ENCODE results near the gene ACADS.

ACADS gene

DNA sequence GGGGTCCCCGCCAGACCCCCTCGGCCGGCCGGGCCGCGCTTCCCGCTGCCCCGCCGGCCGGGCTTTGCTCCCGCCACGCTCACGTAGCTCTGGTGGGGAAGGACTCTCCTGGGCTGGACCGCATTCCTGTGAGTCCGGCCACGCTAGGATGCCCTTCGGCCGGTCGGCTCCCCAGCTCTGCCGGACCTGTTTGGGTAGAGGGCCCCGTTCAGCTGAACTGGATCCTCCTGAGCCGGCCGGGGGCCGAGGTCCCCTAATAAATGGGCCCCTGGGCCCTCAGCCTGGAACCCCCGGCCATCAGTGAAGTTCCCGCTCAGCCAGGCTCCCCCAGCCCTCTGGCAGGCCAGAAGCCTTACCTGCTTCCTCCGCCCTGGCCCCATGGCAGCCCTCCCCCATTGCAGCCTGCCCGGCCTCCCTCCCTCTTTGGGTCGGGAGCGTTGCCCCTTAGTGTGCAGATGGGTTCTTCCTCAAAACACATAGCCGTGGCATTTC is 14.8 kb upstream of the ACADS start:
- DNase-seq (ENCODE audit: low read depth), result no peak
- H3K4me3 ChIP-seq (ENCODE audit: low read length), result peak overlapping the region; percentile 78
- TF ChIP-seq, protein P1, sequence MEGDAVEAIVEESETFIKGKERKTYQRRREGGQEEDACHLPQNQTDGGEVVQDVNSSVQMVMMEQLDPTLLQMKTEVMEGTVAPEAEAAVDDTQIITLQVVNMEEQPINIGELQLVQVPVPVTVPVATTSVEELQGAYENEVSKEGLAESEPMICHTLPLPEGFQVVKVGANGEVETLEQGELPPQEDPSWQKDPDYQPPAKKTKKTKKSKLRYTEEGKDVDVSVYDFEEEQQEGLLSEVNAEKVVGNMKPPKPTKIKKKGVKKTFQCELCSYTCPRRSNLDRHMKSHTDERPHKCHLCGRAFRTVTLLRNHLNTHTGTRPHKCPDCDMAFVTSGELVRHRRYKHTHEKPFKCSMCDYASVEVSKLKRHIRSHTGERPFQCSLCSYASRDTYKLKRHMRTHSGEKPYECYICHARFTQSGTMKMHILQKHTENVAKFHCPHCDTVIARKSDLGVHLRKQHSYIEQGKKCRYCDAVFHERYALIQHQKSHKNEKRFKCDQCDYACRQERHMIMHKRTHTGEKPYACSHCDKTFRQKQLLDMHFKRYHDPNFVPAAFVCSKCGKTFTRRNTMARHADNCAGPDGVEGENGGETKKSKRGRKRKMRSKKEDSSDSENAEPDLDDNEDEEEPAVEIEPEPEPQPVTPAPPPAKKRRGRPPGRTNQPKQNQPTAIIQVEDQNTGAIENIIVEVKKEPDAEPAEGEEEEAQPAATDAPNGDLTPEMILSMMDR (conservative IDR thresholded peaks at IDR 0.05; ENCODE audit: low read depth, low read length), result no peak

DNA sequence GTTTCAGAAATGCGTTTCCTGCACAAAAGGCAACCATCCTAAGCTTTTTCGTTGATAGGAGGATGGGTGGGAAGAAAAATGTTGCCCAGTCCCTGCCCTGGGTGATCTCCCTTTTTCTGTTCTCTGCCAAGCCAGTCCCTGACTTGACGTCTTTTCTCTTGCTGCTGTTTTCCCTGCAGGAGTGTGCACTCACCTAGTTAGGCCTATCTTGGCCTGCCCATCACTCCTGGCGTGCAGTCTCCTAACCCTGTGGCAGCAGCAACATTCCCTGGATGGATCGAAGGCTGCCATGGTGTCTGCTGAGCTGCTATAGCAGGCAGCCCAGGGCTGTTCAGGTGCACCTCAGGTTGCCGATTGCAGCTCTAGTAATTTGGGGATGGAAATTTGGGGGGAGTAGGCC is 14.2 kb upstream of the ACADS start:
- TF ChIP-seq, protein P1 (conservative IDR thresholded peaks at IDR 0.05; ENCODE audit: low read depth, low read length), result no peak
- H3K4me3 ChIP-seq (ENCODE audit: low read length), result peak overlapping the region; percentile 78
- no peak for DNase-seq (ENCODE audit: low read depth)

DNA sequence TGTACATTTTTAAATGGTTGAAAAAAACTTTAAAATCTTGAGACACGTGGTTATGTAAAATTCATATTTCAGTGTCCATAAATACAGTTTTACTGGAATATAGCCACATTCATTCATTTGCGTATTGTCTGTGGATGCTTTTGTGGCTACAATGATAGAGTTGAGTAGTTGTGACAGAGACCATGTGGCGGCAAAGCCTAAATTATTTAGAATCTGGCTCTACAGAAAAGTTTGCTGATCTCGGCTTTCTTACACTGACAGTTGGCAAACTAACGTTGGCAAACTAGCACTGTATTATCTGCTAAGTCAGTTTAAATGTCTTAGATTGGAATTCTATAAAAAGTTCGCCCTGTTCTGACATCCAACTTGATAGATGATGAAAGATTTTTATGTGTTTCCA is 13.0 kb upstream of the ACADS start:
- TF ChIP-seq, protein P1 (conservative IDR thresholded peaks at IDR 0.05; ENCODE audit: low read depth, low read length), result no peak
- no peak for DNase-seq (ENCODE audit: low read depth)
- no peak overlapping the region for H3K4me3 ChIP-seq (ENCODE audit: low read length)

DNA sequence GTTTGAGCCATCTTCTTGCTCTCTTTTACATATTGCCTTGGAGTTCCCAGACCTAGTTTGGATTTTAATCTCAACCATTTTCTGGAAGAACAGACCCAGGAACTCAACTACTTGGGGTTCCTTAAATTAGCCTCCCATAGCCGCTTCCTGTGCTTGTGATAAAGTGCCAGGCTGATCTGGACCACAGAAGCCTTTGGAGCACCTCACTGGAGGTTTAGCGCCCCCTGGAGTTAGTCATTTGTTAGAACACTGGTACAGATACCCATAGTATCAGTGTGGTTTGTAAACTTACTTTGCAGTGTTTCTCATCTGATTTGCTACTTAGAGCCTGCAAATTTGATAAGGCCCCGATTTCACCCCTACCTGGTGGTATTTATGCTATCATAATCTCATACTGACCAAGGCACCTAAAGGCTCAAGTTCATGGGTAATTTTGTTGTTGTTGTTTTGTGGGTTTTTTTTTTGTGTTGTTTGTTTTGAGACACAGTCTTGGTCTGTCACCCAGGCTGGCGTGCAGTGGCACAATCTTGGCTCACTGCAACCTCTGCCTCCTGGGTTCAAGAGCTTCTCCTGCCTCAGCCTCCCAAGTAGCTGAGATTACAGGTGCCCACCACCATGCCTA is 11.7 kb upstream of the ACADS start:
- no peak overlapping the region for H3K4me3 ChIP-seq (ENCODE audit: low read length)
- TF ChIP-seq, protein P1 (conservative IDR thresholded peaks at IDR 0.05; ENCODE audit: low read depth, low read length), result peak; percentile 85
- no peak for DNase-seq (ENCODE audit: low read depth)

DNA sequence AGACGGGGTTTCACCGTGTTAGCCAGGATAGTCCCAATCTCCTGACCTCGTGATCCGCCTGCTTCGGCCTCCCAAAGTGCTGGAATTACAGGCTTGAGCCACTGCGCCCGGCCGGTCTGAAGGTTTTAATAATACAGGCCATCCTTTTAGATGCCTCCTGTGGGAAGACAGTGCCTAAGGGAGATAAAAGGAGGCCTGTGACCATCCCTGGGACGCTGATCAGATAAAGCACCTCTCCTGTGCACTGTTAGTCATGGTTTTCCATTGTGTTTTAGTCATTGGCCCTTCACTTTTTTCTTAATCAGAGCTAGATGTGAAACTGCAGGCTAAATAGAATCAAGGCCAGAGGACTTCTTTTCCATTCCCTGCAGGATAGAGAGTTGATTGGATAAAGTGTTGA is 7.6 kb upstream of the ACADS start:
- no peak overlapping the region for H3K4me3 ChIP-seq (ENCODE audit: low read length)
- no peak for DNase-seq (ENCODE audit: low read depth)
- TF ChIP-seq, protein P1 (conservative IDR thresholded peaks at IDR 0.05; ENCODE audit: low read depth, low read length), result no peak

DNA sequence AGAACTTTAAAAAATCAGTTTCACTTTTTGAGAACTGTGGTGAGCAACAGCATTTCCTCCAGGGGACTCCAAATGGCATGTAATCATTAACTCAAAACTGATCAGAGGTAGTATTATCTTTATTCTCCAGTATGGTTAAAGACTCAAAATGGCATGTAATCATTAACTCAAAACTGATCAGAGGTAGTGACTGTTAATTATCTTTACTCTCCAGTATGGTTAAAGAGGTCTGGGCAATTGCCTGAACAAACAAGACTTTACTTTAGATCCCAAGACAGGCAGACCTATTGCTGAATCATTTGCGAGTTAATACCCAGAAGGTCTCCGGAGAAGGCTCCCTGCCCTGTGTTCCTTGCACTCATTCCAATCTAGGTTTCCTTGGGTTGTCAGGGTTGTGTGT is 6.6 kb upstream of the ACADS start:
- DNase-seq (ENCODE audit: low read depth), result no peak
- TF ChIP-seq, protein P1 (conservative IDR thresholded peaks at IDR 0.05; ENCODE audit: low read depth, low read length), result no peak

DNA sequence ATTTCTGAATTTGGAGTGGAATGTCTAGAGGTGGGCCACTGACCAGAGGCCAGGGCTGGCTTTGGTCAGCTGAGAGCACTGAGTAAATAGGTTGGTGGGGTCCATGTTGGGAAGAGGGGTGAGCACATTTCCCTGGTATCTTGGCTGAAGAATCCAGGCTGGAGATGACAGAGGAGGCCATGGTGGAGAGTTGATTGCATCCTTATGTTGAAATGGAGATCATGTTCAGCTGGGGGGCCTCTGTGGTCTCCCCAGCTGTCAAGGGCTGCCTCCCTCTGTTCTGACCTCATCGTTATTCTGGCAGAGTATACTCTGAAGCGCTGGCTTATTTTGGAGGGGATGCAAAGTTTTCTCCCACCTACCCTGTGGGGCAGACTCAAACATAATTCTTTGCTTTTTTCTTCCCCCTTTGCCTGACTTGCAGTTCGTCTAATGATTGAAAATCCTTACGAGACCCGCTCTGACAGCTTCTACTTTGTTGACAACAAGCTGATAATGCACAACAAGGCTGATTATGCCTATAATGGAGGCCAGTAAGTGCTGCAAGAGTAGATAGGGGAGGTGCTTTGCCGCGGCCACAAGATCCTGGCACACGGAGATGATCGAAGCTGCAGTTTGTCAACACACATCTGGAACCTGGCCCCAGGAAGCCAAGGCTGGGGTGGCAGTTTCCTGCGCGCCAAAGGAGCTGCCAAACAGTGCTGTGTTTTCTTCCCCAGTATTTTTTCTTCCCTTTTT is 6.0 kb upstream of the ACADS start:
- TF ChIP-seq, protein P1 (conservative IDR thresholded peaks at IDR 0.05; ENCODE audit: low read depth, low read length), result no peak
- no peak for DNase-seq (ENCODE audit: low read depth)
- no peak overlapping the region for H3K4me3 ChIP-seq (ENCODE audit: low read length)

More for the DNA sequence above, 6.6 kb upstream of the ACADS start:
- H3K4me3 ChIP-seq (ENCODE audit: low read length), result no peak overlapping the region

Data from retinal pigment epithelial cell (primary cell).